ENCODE measurements around the gene FGGY.
A peak's percentile ranks its signal among the peaks of the same experiment; 100 is the strongest.

FGGY gene

DNA sequence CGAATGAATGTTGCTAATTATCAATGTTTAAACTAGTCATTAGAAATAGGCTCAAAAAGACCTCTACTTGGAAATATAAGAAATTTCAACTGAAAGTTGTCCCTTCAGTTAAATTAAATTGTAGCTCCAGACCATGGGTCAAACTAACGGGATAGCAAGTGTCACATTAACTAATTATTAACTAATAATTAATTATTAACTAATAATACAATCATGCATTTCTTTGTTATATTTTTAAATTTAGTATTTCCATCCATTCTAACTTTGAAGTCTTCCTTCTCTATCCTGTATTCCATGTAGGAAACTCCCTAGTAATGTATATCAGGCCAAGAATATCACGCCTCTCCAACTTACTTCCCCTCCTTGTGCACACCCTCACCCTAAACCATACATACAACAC, 474.5 kb downstream of the FGGY start:
- no peak overlapping the region for H3K4me3 ChIP-seq (ENCODE audit: low read depth, low read length)
- no peak for DNase-seq (ENCODE audit: low read depth)
- TF ChIP-seq, protein P1, sequence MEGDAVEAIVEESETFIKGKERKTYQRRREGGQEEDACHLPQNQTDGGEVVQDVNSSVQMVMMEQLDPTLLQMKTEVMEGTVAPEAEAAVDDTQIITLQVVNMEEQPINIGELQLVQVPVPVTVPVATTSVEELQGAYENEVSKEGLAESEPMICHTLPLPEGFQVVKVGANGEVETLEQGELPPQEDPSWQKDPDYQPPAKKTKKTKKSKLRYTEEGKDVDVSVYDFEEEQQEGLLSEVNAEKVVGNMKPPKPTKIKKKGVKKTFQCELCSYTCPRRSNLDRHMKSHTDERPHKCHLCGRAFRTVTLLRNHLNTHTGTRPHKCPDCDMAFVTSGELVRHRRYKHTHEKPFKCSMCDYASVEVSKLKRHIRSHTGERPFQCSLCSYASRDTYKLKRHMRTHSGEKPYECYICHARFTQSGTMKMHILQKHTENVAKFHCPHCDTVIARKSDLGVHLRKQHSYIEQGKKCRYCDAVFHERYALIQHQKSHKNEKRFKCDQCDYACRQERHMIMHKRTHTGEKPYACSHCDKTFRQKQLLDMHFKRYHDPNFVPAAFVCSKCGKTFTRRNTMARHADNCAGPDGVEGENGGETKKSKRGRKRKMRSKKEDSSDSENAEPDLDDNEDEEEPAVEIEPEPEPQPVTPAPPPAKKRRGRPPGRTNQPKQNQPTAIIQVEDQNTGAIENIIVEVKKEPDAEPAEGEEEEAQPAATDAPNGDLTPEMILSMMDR (IDR thresholded peaks at IDR 0.05; ENCODE audit: low read depth, low read length, missing control alignments): no peak

DNA sequence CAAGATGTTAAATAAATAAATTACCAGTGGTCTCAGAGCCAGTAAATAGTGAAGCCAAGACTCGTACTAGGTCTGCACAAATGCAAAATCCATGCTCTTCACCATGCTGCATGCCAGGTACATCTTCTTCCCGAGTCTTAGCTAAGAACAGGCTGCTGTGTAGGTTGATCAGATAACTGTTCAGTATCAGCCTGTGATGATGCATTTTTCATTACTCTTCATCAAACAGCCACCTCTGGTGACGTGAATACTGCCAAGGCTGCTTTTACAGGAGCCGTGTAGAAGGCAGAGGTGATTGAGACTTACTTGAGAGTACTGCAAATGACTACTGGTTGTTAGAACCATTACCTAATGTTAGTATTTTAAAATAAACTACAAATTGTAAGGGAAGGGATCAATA, 478.6 kb downstream of the FGGY start:
- H3K4me3 ChIP-seq (ENCODE audit: low read depth, low read length): no peak overlapping the region
- TF ChIP-seq, protein P1 (IDR thresholded peaks at IDR 0.05; ENCODE audit: low read depth, low read length, missing control alignments): no peak
- no peak for DNase-seq (ENCODE audit: low read depth)

DNA sequence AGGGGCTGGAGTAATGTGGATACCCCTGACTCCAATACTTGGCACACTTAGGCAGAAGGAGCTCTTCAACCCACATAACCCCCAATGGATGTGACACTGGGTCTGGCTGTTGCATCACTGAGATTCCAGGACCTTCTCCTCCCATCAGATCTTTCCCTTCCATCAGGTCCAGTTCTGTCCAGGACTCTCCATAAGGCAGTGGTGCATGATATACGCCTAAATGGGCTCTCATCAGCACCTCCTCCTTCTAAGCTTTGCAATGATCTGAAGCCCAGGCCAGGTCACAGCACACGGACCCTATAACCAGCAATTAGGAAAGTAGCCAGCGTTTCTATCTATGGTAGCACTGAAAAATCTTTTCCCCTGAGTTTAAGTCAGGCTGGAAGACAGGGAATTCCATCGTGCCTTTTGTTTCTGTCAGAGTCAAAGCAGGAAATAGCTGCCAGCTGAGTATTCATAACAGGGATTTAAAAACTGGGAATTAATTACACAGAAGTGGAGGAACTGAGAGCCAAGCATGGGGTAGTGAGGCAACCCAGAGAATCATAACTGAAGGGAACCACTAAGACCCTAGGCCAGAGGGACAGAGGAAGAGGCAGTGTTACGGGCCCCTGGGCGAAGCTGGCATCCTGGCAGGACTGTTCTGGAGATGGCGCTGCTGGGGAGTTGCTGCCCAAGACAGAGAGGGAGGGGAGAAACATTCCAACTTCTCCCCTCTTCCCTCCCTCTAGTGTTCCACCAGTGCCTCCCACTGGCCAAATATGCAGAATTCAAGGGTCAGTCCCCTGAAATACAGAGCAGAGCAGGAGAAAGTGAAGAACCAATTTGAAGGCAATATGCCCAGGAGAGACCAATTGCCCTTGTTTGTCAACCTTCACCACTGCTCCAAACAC, 480.3 kb downstream of the FGGY start:
- H3K4me3 ChIP-seq (ENCODE audit: low read depth, low read length): no peak overlapping the region
- DNase-seq (ENCODE audit: low read depth): no peak
- TF ChIP-seq, protein P1 (IDR thresholded peaks at IDR 0.05; ENCODE audit: low read depth, low read length, missing control alignments): peak; percentile 5

DNA sequence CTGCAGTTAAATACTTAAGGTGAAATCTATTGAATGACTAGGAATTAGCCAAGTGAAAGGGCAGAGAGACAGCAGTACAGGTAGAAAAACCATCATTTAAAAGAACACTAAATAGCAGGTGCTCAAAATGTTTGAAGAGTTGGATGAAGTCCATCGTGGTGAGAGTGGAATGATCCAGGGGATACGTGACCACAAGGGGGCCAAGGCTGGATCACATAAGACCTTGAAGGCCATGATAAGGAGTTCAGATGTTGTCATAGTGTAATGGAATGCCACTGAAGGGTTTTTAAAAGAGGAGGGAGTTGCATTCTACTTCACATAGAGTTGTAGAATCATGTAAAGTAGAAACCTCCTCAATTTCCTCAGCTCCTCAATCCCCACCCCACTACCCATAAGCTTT, 483.1 kb downstream of the FGGY start:
- no peak overlapping the region for H3K4me3 ChIP-seq (ENCODE audit: low read depth, low read length)
- TF ChIP-seq, protein P1 (IDR thresholded peaks at IDR 0.05; ENCODE audit: low read depth, low read length, missing control alignments): peak; percentile 31
- no peak for DNase-seq (ENCODE audit: low read depth)

DNA sequence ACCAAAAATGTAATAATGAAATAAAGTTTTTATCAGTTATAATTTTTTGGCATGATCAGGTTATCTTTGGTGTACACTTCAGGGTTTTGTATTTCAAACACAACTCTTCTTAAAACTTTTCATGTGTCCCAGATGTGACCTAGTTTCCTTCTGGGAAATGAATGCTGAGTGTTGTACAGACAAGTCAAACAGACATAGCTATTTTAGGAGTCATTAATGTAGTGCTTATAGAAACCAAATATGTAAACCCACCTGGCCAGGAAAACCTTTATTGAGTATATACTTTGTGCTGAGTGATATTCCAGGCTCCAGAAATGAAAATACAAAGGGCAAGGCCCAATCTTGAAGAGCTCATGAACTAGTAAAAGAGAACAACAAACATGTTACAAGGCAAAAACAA, 491.9 kb downstream of the FGGY start:
- TF ChIP-seq, protein P1 (IDR thresholded peaks at IDR 0.05; ENCODE audit: low read depth, low read length, missing control alignments): no peak
- no peak overlapping the region for H3K4me3 ChIP-seq (ENCODE audit: low read depth, low read length)
- no peak for DNase-seq (ENCODE audit: low read depth)

DNA sequence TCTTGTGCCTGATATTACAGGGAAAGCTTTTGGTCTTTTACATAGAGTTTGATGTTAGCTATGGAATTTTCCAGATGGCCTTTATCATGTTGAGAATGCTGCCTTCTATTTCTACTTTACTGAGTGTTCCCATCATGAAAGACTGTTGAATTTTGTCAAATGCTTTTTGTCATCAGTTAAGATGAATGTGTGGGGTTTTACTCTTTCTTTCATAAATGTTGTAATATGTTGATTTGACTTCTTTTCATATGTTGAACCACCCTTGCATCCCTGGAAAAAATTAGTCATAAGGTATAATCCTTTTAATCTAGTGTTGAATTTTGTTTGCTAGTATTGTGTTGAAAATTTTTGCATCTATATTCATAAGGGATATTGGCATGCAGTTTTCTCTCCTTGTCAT, 501.7 kb downstream of the FGGY start:
- TF ChIP-seq, protein P1 (IDR thresholded peaks at IDR 0.05; ENCODE audit: low read depth, low read length, missing control alignments): no peak
- no peak for DNase-seq (ENCODE audit: low read depth)
- H3K4me3 ChIP-seq (ENCODE audit: low read depth, low read length): no peak overlapping the region
